ENCODE results near the gene FUBP3. TPM values are rescaled to one million over a fixed set of nuclear protein-coding genes. Genes with fewer than 3 reads are reported as not detected.

Gene FUBP3
- total and polyA plus RNA-seq, 10 donors: 14.7 to 46.1 (median 30.5) TPM

GRCh38 chr9:130630506-130631330 lies 51.3 kb downstream of the FUBP3 start:
- no peak overlapping the region for H3K27ac ChIP-seq
- no peak overlapping the region for H3K4me3 ChIP-seq
- H3K27me3 ChIP-seq (replicated peaks in 1 of 7): no peaks in the 10 kb centered on the region
- WGBS, 5 donors: 93 to 96% (median 95%) methylated on average over 9 to 27 of the region's 27 CpGs
- TF ChIP-seq POLR2A (IDR thresholded peaks at IDR 0.05) (no peak), POLR2AphosphoS5 (IDR thresholded peaks at IDR 0.05) (no peak), CTCF (IDR thresholded peaks at IDR 0.05 in 8 of 11, conservative IDR thresholded peaks at IDR 0.05 in 3 of 11) (no peak)
- intact Hi-C loops (cut with DNase I; ENCODE audit: low total_unique reads): no loop called here
- no peaks in the 10 kb centered on the region for H3K4me1 ChIP-seq
- H3K36me3 ChIP-seq: peaks cover 11 to 100% (median 96%) of the 10 kb centered on the region in 6 donors
- no peaks in the 10 kb centered on the region for H3K9me3 ChIP-seq
- peak; percentile 57 for DNase-seq

- Histone ChIP-seq H3K9me3 (no peaks in the 10 kb centered on the region), H3K4me1 (no peaks in the 10 kb centered on the region), H3K27me3 (replicated peaks in 1 of 7) (no peaks in the 10 kb centered on the region), H3K36me3 (peaks cover 11 to 100% (median 96%) of the 10 kb centered on the region in 6 donors), H3K27ac (no peak overlapping the region), H3K4me3 (no peak overlapping the region)
- DNase-seq: peak; percentile 62
- TF ChIP-seq CTCF (IDR thresholded peaks at IDR 0.05 in 8 of 11, conservative IDR thresholded peaks at IDR 0.05 in 3 of 11): no peak
- TF ChIP-seq POLR2A (IDR thresholded peaks at IDR 0.05): no peak
- no peak for TF ChIP-seq POLR2AphosphoS5 (IDR thresholded peaks at IDR 0.05)
- WGBS, 5 donors: 94 to 97% (median 96%) methylated on average over 20 to 22 of the region's 22 CpGs
- intact Hi-C loops (cut with DNase I; ENCODE audit: low total_unique reads): no loop called here
Measured at GRCh38 chr9:130631331-130632080, 52.1 kb downstream of the FUBP3 start.

GRCh38 chr9:130632081-130632710 lies 52.8 kb downstream of the FUBP3 start:
- no peaks in the 10 kb centered on the region for H3K9me3 ChIP-seq
- TF ChIP-seq POLR2A (IDR thresholded peaks at IDR 0.05): no peak
- no peak for TF ChIP-seq POLR2AphosphoS5 (IDR thresholded peaks at IDR 0.05)
- TF ChIP-seq CTCF (IDR thresholded peaks at IDR 0.05 in 8 of 11, conservative IDR thresholded peaks at IDR 0.05 in 3 of 11): no peak
- no peak overlapping the region for H3K27ac ChIP-seq
- intact Hi-C loops (cut with DNase I; ENCODE audit: low total_unique reads): no loop called here
- peaks cover 7 to 100% (median 95%) of the 10 kb centered on the region in 6 donors for H3K36me3 ChIP-seq
- 91 to 98% (median 95%) methylated on average over 8 to 13 of the region's 13 CpGs for WGBS, 5 donors
- H3K27me3 ChIP-seq (replicated peaks in 1 of 7): no peaks in the 10 kb centered on the region
- no peaks in the 10 kb centered on the region for H3K4me1 ChIP-seq
- peak; percentile 42 for DNase-seq
- H3K4me3 ChIP-seq: no peak overlapping the region
